Upper lobe of left lung (tissue), 6 donors: ENCODE data around the gene PLIN5. TPM values are rescaled to one million over a fixed set of nuclear protein-coding genes. Genes with fewer than 3 reads are reported as not detected.
"Not testable (repeated sequence)": the region's sequence is repeated elsewhere in the genome, so short reads cannot be mapped to it uniquely, and the experiment has no call there.

ENCODE experiments used
- ATAC-seq, 2 donors: fragments of 200-7000 bp; cut with Tn5 transposase; one replicate each; pipeline ENCODE4 v1.9.1; 2022; ENCODE audit warnings: mild to moderate bottlenecking in 2 of 2, moderate library complexity in 2 of 2; ENCODE audit not compliant: low FRiP score in 2 of 2
- DNase-seq, 2 donors: peaks; one replicate each; pipeline ENCODE4 v3.0.0-alpha.2; 2019 to 2020
- H3K27ac ChIP-seq, 4 donors: fragments of 200-600 bp; sonication (generic); one replicate each; pipeline ENCODE4 v1.5.1; 2016 to 2019
- H3K27me3 ChIP-seq, 4 donors: fragments of 200-600 bp; sonication (generic); one replicate each; pipeline ENCODE4 v1.5.1; 2017 to 2019
- H3K36me3 ChIP-seq, 4 donors: fragments of 200-600 bp; sonication (generic); one replicate each; pipeline ENCODE4 v1.5.1; 2016 to 2019
- H3K4me1 ChIP-seq, 4 donors: fragments of 200-600 bp; sonication (generic); one replicate each; pipeline ENCODE4 v1.5.1; 2018 to 2019
- H3K4me3 ChIP-seq, 4 donors: fragments of 200-600 bp; sonication (generic); one replicate each; pipeline ENCODE4 v1.5.1; 2017 to 2019; ENCODE audit warnings: mild to moderate bottlenecking in 2 of 4, moderate library complexity in 1 of 4
- H3K9me3 ChIP-seq, 4 donors: fragments of 200-600 bp; sonication (generic); one replicate each; pipeline ENCODE4 v1.5.1; 2018 to 2019
- EP300 ChIP-seq, 4 donors: sonication (generic); formaldehyde crosslinking; IDR thresholded peaks; one replicate each; pipeline ENCODE4 v1.5.1; 2017; ENCODE audit warnings: antibody characterized with exemption in 4 of 4, control low read depth in 2 of 4
- POLR2A ChIP-seq, 4 donors: fragments of 450-650 bp; IDR thresholded peaks; one replicate each; pipeline ENCODE4 v1.5.1; 2016 to 2017; ENCODE audit warnings: antibody characterized with exemption in 4 of 4, mild to moderate bottlenecking in 2 of 4
- POLR2AphosphoS5 ChIP-seq, 2 donors: sonication (generic); formaldehyde crosslinking; IDR thresholded peaks; one replicate each; pipeline ENCODE4 v1.5.1; 2017; ENCODE audit warnings: antibody characterized with exemption in 2 of 2
- WGBS, 2 donors: methylation state at CpG; one replicate each; pipeline ENCODE4 v1.1.5; 2017 to 2018; 5-methylcytosine and 5-hydroxymethylcytosine counted together
- total RNA-seq, 6 donors: library from RNA; depleted of rRNA in 4 of 6; stranded (reverse); fragments of >200 nt in 4 of 6; gene quantifications; one replicate each; pipeline versions ENCODE4 v1.1.0 to v1.2.1, GENCODE V29; 2016 to 2021
- TF ChIP-seq, protein P1 (sequence below), 6 experiments: fragments of 450-650 bp in 4 of 6; fragments of 200-600 bp in 2 of 6; sonication (generic) in 2 of 6; IDR thresholded peaks; one replicate each; pipeline ENCODE4 v1.5.1; 2016 to 2019; ENCODE audit warnings: antibody characterized with exemption in 6 of 6
- donor health status: DM: no; HTN: no; CAD: no; lungs with moderate emphysema.
- donor health status: DM: no; HTN: yes; CAD: no; lungs with severe emphysema.

Gene PLIN5
- total RNA-seq, 6 donors from 2014 or later: 13.5 to 97.4 (median 23.0) TPM

DNA sequence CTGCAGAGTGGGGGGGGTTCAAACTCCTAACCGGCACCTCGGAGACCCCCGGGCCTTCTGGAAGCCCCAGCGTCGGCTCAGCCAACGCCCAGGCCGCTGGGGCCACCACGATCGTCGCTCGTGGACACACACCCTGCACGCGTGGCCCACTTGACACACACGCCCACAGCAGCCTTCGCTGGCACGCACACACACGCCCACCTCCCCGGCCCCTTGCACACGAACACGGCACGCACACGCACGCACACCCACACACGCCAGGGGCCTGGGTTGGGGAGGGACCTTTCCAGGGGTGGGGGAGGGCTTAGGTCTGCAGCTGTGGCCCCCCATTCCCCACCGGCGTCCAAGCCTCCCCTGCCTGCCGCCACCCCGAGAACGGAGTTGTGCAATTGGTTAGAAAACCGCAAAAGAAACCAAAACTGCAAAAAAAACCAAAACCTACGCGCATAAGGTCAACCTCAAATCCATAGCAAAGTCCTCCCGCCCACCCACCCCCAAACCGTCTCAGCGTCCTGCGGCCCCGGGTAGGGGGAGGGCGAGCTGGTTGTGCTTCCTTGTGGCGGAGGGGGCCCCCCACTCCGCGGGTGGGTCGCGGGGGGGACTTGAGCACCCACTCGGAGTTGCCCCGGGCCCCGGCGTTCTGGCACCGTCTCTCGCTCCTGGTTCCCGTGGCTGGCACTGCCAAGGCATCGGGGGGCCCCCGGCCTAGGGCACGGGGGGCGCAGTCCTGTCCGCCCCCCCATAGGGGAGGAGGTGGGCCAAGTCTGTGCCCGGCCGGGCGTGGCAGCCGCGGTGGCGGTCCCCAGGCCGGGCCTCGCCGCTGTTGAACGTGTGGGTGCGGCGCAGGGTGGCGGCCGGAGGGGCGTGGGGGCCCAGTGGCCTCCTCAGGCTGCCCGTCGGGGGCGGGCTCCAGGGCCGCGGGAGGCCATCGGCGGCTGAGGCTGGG, 8.1 kb upstream of the PLIN5 start:
- peak overlapping the region in 3 of 4 donors; percentile 13 to 34 (median 18) for H3K4me3 ChIP-seq
- peak in 1 of 4 donors; percentile 54 for TF ChIP-seq EP300 (IDR thresholded peaks at IDR 0.05)
- no peak for TF ChIP-seq POLR2A (IDR thresholded peaks at IDR 0.05)
- TF ChIP-seq POLR2AphosphoS5 (IDR thresholded peaks at IDR 0.05): no peak
- TF ChIP-seq, protein P1, sequence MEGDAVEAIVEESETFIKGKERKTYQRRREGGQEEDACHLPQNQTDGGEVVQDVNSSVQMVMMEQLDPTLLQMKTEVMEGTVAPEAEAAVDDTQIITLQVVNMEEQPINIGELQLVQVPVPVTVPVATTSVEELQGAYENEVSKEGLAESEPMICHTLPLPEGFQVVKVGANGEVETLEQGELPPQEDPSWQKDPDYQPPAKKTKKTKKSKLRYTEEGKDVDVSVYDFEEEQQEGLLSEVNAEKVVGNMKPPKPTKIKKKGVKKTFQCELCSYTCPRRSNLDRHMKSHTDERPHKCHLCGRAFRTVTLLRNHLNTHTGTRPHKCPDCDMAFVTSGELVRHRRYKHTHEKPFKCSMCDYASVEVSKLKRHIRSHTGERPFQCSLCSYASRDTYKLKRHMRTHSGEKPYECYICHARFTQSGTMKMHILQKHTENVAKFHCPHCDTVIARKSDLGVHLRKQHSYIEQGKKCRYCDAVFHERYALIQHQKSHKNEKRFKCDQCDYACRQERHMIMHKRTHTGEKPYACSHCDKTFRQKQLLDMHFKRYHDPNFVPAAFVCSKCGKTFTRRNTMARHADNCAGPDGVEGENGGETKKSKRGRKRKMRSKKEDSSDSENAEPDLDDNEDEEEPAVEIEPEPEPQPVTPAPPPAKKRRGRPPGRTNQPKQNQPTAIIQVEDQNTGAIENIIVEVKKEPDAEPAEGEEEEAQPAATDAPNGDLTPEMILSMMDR (IDR thresholded peaks at IDR 0.05): no peak
- H3K36me3 ChIP-seq: peaks cover 0 to 3% (median 0%) of the 10 kb centered on the region in 4 donors
- ATAC-seq (no peak), DNase-seq (peak in 1 of 2 donors; percentile 81)
- H3K9me3 ChIP-seq: peaks cover 0 to 5% (median 2%) of the 10 kb centered on the region in 4 donors
- 70 to 81% methylated on average over 37 to 53 of the region's 77 CpGs for WGBS, 2 donors
- H3K4me1 ChIP-seq: peaks cover 4 to 15% (median 9%) of the 10 kb centered on the region in 4 donors
- H3K27ac ChIP-seq: peak overlapping the region; percentile 80 to 89 (median 86)
- no peaks in the 10 kb centered on the region for H3K27me3 ChIP-seq

DNA sequence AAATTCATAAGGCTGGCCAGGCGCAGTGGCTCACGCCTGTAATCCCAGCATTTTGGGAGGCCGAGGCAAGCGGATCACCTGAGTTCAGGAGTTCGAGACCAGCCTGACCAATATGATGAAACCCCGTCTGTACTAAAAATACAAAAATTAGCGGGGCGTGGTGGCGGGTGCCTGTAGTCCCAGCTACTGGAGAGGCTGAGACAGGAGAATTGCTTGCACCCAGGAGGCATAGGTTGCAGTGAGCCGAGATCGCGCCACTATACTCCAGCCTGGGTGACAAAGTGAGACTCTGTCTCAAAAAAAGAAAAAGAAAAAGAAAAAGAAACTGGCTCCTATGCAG, 6.8 kb upstream of the PLIN5 start:
- Histone ChIP-seq H3K27ac (peak overlapping the region; percentile 80 to 89 (median 86)), H3K4me1 (peaks cover 4 to 18% (median 14%) of the 10 kb centered on the region in 4 donors)
- not testable (repeated sequence) for DNase-seq, H3K9me3 ChIP-seq, H3K27me3 ChIP-seq, H3K4me3 ChIP-seq, H3K36me3 ChIP-seq, ATAC-seq
- 77 to 82% methylated on average over 12 of the region's 12 CpGs for WGBS, 2 donors

DNA sequence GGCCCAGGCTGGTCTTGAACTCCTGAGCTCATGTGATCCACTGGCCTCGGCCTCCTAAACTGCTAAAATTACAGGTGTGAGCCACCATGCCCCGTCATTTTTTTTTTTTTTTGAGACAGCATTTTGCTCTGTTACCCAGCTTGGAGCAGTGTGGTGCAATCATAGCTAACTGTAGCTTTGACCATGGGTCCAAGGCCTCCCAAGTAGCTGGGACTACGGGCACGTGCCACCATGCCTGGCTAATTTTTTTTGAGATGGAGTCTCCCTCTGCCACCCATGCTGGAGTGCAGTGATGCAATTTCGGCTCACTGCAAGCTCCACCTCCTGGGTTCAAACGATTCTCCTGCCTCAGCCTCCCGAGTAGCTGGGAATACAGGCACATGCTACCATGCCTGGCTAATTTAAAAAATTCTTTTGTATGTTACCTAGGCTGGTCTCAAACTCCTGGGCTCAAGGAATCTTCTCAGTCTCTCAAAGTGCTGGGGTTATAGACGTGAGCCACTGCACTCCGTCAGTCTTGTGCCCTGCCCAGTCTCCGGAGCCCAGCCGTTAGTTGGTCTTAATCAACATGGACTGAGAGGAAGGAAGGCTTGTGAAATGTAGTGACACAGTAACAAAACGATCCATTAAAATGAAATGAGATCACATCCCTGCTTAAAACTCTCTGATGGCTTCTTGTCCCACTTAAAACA, 6.2 kb upstream of the PLIN5 start:
- Histone ChIP-seq H3K4me3 (no peak overlapping the region), H3K27me3 (no peaks in the 10 kb centered on the region), H3K9me3 (peaks cover 0 to 5% (median 2%) of the 10 kb centered on the region in 4 donors), H3K27ac (peak overlapping the region; percentile 80 to 89 (median 86)), H3K36me3 (no peaks in the 10 kb centered on the region), H3K4me1 (peaks cover 4 to 23% (median 16%) of the 10 kb centered on the region in 4 donors)
- WGBS, 2 donors: 66 to 73% methylated on average over 12 of the region's 12 CpGs
- TF ChIP-seq, protein P1 (IDR thresholded peaks at IDR 0.05): no peak
- TF ChIP-seq POLR2A (IDR thresholded peaks at IDR 0.05) (no peak), EP300 (IDR thresholded peaks at IDR 0.05) (no peak), POLR2AphosphoS5 (IDR thresholded peaks at IDR 0.05) (no peak)
- ATAC-seq (peak in 1 of 2 donors; percentile 47), DNase-seq (peak in 1 of 2 donors; percentile 57)

DNA sequence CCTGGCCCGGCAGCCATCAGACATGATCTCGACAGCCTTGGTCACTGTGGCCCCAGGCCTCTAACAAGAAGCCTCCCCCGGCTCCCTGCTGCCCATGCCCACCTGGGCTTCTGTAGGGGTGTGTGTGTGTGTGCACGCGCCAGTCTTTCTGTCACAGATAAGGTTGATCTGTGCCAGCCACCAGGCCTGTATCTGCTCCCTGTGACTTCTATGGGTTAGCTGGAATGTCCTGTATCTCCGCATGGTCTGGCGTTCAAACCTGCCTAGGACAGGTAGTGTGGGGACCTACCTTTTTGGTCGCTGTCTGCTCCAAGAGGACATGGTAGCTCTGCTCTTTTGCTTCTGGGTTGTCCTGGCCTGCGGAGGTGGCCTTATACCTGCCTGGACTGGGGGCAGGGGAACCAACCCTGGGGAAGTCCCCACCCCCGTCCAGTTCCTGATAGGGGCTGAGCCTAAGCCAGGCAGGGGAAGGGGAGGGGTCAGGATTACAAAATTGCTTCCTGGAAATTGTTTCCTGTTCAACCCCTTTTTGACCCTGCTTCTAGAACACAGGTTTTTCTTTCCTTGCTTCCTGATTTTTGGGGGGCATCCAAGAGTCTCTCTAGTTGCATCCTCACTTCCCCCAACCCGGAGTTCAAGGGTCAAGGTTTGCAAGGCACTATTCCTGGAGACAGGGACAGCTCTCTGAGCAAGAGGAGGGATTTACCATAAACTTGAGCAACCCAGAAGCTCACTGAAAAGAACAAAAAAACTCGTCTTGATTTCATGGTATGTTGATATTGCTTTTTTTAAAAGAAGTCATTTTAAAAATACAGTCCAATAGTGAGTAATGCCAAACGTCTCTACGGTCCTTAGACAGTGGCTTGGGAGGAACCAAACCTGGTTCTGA, 4.9 kb upstream of the PLIN5 start, which contains the start of gene LRG1:
LRG1 (minus strand) TSS at position 344 of the 889 bp plus-strand sequence; CDS start at position 321, 23 bp downstream.
- peak within 1 kb of the TSS; percentile 80 to 89 (median 86) for H3K27ac ChIP-seq
- no peaks in the 10 kb centered on the region for H3K27me3 ChIP-seq
- peaks cover 10 to 37% (median 23%) of the 10 kb centered on the region in 4 donors for H3K4me1 ChIP-seq
- ATAC-seq (peak; percentile 74 to 90), DNase-seq (peak in 1 of 2 donors; percentile 91)
- peak within 1 kb of the TSS in 3 of 4 donors; percentile 13 to 47 (median 39) for H3K4me3 ChIP-seq
- WGBS, 2 donors: 18 to 28% methylated on average over 6 to 14 of the region's 14 CpGs
- H3K9me3 ChIP-seq: peaks cover 0 to 5% (median 2%) of the 10 kb centered on the region in 4 donors
- no peaks in the 10 kb centered on the region for H3K36me3 ChIP-seq
- TF ChIP-seq, protein P1 (IDR thresholded peaks at IDR 0.05): no peak
- TF ChIP-seq EP300 (IDR thresholded peaks at IDR 0.05): peak in 3 of 4 donors; percentile 60 to 84 (median 75)
- TF ChIP-seq POLR2A (IDR thresholded peaks at IDR 0.05): peak in 3 of 4 donors; percentile 44 to 93 (median 47)
- peak; percentile 91 to 92 for TF ChIP-seq POLR2AphosphoS5 (IDR thresholded peaks at IDR 0.05)
